ENCODE measurements around the gene CMC2.

Gene CMC2

DNA sequence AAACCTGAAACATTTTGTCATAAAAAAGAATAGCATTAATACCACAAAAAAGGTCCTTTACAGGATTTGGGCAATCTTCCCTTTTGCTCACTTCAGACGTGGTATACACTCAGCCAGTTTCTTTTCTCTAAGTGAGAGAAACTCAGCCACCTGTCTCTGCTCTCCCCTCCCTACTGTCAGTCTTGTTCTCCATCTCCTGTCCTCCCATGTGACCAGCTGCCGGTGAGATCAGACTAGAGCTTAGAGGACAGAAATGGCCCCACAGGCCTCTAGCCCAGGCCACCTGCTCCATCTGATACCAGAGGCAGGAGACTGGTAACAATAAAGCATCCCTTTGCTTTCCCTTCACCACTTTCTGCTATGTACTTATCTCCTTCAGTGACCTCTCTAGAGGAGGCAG is 34.9 kb downstream of the CMC2 start (continued):
- TF ChIP-seq, protein P1, sequence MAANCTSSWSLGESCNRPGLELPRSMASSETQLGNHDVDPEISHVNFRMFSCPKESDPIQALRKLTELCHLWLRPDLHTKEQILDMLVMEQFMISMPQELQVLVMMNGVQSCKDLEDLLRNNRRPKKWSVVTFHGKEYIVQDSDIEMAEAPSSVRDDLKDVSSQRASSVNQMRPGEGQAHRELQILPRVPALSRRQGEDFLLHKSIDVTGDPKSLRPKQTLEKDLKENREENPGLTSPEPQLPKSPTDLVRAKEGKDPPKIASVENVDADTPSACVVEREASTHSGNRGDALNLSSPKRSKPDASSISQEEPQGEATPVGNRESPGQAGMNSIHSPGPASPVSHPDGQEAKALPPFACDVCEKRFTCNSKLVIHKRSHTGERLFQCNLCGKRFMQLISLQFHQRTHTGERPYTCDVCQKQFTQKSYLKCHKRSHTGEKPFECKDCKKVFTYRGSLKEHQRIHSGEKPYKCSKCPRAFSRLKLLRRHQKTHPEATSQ (tag by site-specific recombination; IDR thresholded peaks at IDR 0.05), result no peak
- TF ChIP-seq ZFP37 (tag by site-specific recombination; IDR thresholded peaks at IDR 0.05) (no peak), KLF7 (tag by site-specific recombination; IDR thresholded peaks at IDR 0.05; ENCODE audit: borderline replicate concordance) (no peak)

DNA sequence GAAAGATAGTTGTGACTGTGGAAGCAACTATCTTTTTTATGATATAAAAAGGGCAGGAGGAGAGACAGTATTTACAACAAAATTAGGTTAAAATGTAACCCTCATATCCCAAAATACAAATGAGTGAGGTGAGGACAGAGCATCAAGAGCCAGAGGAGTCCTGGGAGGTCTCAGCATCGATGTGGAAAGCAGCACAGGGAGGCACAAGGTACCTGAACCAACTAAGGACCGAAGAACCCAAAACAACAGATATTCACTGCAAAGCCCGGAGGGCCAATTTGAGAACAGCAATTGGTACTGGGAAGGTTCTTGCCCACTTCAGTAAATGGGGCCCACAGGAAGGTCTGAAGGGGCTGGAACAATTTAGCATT is 37.6 kb downstream of the CMC2 start:
- ChIA-PET CTCF (interaction anchor here (0.6 kb wide), 1 partner anchor 97 kb away, joined by 3 read pairs; no protein-coding TSS in a partner anchor), POLR2A (no interaction called here)
- no peaks in the 10 kb centered on the region for H3K36me3 ChIP-seq (ENCODE audit: control insufficient read depth in 2 of 2, insufficient read depth in 1 of 2, low read length in 2 of 2)
- no peak for TF ChIP-seq ZNF10 (tag by site-specific recombination; IDR thresholded peaks at IDR 0.05)
- no peak for TF ChIP-seq ZNF391 (tag by site-specific recombination; IDR thresholded peaks at IDR 0.05; ENCODE audit: borderline replicate concordance, low read depth)
- no peaks in the 10 kb centered on the region for H3K9me3 ChIP-seq (ENCODE audit: control insufficient read depth, insufficient read depth, low read depth, low read length)
- no peak overlapping the region for H3K27ac ChIP-seq (ENCODE audit: extremely low read depth, low read depth, low read length)
- no peaks in the 10 kb centered on the region for H3K4me1 ChIP-seq (ENCODE audit: control insufficient read depth, insufficient read depth, low read length)
- no peak overlapping the region for H3K4me3 ChIP-seq (ENCODE audit: low read depth, low read length)

DNA sequence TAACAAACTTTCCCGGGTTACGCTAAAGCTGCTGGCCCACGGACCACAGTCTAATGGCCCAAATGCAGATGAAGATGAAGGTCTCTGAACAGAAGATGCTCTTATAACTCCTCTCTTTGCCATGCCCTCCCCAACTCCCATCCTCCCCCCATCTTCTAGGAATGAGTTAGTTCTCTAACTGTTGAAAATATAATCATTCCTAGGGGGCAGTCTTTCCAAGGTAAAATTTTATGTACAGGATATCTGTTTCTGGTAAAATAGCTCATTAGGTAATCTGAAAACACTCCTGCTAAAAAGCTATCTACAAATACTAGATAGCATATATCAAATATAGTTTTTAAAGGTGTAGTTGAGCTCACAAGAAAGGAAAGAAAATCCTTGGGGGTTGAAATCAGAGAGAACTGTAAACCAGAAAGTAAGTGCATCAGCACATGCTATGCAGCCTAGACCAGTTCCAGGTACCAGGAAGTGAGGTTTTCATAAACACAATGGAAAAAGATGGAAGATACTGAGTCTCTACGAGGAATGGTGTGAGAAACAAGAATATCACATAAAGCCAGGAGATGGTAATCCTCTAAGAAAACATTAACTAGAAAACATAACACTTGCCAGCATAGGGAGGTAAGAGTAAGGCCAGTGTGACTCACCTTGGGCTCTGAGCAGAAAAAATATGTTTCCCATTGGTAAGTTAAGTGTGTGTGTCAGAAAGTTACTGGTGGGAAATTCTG is 38.1 kb downstream of the CMC2 start:
- Histone ChIP-seq H3K4me3 (ENCODE audit: low read depth, low read length) (no peak overlapping the region), H3K27ac (ENCODE audit: extremely low read depth, low read depth, low read length) (no peak overlapping the region), H3K9me3 (ENCODE audit: control insufficient read depth, insufficient read depth, low read depth, low read length) (no peaks in the 10 kb centered on the region), H3K36me3 (ENCODE audit: control insufficient read depth in 2 of 2, insufficient read depth in 1 of 2, low read length in 2 of 2) (no peaks in the 10 kb centered on the region), H3K4me1 (ENCODE audit: control insufficient read depth, insufficient read depth, low read length) (no peaks in the 10 kb centered on the region)
- ChIA-PET CTCF (interaction anchor here (0.6 to 1.4 kb wide), 2 partner anchors 11 to 97 kb away, joined by 3 to 7 read pairs; no protein-coding TSS in a partner anchor), POLR2A (no interaction called here)
- TF ChIP-seq FEZF1 (tag by site-specific recombination; IDR thresholded peaks at IDR 0.05), result no peak
- TF ChIP-seq ZNF473 (tag by site-specific recombination; IDR thresholded peaks at IDR 0.05), result no peak
- TF ChIP-seq ZNF302 (tag by site-specific recombination; IDR thresholded peaks at IDR 0.05; ENCODE audit: low read depth), result no peak
- TF ChIP-seq ZSCAN23 (tag by site-specific recombination; IDR thresholded peaks at IDR 0.05), result no peak
- TF ChIP-seq, protein P2, sequence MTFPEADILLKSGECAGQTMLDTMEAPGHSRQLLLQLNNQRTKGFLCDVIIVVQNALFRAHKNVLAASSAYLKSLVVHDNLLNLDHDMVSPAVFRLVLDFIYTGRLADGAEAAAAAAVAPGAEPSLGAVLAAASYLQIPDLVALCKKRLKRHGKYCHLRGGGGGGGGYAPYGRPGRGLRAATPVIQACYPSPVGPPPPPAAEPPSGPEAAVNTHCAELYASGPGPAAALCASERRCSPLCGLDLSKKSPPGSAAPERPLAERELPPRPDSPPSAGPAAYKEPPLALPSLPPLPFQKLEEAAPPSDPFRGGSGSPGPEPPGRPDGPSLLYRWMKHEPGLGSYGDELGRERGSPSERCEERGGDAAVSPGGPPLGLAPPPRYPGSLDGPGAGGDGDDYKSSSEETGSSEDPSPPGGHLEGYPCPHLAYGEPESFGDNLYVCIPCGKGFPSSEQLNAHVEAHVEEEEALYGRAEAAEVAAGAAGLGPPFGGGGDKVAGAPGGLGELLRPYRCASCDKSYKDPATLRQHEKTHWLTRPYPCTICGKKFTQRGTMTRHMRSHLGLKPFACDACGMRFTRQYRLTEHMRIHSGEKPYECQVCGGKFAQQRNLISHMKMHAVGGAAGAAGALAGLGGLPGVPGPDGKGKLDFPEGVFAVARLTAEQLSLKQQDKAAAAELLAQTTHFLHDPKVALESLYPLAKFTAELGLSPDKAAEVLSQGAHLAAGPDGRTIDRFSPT (tag by site-specific recombination; IDR thresholded peaks at IDR 0.05), result no peak
- TF ChIP-seq, protein P3, sequence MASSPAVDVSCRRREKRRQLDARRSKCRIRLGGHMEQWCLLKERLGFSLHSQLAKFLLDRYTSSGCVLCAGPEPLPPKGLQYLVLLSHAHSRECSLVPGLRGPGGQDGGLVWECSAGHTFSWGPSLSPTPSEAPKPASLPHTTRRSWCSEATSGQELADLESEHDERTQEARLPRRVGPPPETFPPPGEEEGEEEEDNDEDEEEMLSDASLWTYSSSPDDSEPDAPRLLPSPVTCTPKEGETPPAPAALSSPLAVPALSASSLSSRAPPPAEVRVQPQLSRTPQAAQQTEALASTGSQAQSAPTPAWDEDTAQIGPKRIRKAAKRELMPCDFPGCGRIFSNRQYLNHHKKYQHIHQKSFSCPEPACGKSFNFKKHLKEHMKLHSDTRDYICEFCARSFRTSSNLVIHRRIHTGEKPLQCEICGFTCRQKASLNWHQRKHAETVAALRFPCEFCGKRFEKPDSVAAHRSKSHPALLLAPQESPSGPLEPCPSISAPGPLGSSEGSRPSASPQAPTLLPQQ (tag by site-specific recombination; IDR thresholded peaks at IDR 0.05), result no peak
- TF ChIP-seq ZNF221 (tag by site-specific recombination; IDR thresholded peaks at IDR 0.05; ENCODE audit: borderline replicate concordance), result no peak
- no peak for TF ChIP-seq ZNF133 (tag by site-specific recombination; IDR thresholded peaks at IDR 0.05)
- TF ChIP-seq ZNF530 (tag by site-specific recombination; IDR thresholded peaks at IDR 0.05; ENCODE audit: low read depth), result no peak
- TF ChIP-seq, protein P4, sequence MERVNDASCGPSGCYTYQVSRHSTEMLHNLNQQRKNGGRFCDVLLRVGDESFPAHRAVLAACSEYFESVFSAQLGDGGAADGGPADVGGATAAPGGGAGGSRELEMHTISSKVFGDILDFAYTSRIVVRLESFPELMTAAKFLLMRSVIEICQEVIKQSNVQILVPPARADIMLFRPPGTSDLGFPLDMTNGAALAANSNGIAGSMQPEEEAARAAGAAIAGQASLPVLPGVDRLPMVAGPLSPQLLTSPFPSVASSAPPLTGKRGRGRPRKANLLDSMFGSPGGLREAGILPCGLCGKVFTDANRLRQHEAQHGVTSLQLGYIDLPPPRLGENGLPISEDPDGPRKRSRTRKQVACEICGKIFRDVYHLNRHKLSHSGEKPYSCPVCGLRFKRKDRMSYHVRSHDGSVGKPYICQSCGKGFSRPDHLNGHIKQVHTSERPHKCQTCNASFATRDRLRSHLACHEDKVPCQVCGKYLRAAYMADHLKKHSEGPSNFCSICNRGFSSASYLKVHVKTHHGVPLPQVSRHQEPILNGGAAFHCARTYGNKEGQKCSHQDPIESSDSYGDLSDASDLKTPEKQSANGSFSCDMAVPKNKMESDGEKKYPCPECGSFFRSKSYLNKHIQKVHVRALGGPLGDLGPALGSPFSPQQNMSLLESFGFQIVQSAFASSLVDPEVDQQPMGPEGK (tag by site-specific recombination; IDR thresholded peaks at IDR 0.05), result no peak
- TF ChIP-seq, protein P5, sequence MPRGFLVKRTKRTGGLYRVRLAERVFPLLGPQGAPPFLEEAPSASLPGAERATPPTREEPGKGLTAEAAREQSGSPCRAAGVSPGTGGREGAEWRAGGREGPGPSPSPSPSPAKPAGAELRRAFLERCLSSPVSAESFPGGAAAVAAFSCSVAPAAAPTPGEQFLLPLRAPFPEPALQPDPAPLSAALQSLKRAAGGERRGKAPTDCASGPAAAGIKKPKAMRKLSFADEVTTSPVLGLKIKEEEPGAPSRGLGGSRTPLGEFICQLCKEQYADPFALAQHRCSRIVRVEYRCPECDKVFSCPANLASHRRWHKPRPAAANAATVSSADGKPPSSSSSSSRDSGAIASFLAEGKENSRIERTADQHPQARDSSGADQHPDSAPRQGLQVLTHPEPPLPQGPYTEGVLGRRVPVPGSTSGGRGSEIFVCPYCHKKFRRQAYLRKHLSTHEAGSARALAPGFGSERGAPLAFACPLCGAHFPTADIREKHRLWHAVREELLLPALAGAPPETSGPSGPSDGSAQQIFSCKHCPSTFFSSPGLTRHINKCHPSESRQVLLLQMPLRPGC (tag by site-specific recombination; IDR thresholded peaks at IDR 0.05), result no peak
- TF ChIP-seq, protein P6, sequence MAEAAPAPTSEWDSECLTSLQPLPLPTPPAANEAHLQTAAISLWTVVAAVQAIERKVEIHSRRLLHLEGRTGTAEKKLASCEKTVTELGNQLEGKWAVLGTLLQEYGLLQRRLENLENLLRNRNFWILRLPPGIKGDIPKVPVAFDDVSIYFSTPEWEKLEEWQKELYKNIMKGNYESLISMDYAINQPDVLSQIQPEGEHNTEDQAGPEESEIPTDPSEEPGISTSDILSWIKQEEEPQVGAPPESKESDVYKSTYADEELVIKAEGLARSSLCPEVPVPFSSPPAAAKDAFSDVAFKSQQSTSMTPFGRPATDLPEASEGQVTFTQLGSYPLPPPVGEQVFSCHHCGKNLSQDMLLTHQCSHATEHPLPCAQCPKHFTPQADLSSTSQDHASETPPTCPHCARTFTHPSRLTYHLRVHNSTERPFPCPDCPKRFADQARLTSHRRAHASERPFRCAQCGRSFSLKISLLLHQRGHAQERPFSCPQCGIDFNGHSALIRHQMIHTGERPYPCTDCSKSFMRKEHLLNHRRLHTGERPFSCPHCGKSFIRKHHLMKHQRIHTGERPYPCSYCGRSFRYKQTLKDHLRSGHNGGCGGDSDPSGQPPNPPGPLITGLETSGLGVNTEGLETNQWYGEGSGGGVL (tag by site-specific recombination; IDR thresholded peaks at IDR 0.05), result no peak
- no peak for TF ChIP-seq ZNF404 (tag by site-specific recombination; IDR thresholded peaks at IDR 0.05)
- TF ChIP-seq ZNF654 (tag by site-specific recombination; IDR thresholded peaks at IDR 0.05; ENCODE audit: low read depth), result no peak
- no peak for TF ChIP-seq ZBTB1 (tag by site-specific recombination; IDR thresholded peaks at IDR 0.05)
- TF ChIP-seq ZNF621 (tag by site-specific recombination; IDR thresholded peaks at IDR 0.05), result no peak
